Skeletal muscle tissue (tissue), 4 donors: ENCODE results near the gene PCGF5. TPM values are rescaled to one million over a fixed set of nuclear protein-coding genes. Genes with fewer than 3 reads are reported as not detected.
"Not testable (repeated sequence)": the region's sequence is repeated elsewhere in the genome, so short reads cannot be mapped to it uniquely, and the experiment has no call there.

ENCODE experiments used
- H3K27ac ChIP-seq: one replicate; pipeline ENCODE4 v1.7.0; 2013; ENCODE audit warnings: mild to moderate bottlenecking, low read depth, low read length, inconsistent platforms
- H3K27me3 ChIP-seq, 3 donors: one replicate each; pipeline ENCODE4 v1.7.0; 2013; ENCODE audit warnings: low read length in 3 of 3; ENCODE audit not compliant: control insufficient read depth in 3 of 3, insufficient read depth in 3 of 3
- H3K36me3 ChIP-seq, 3 donors: one replicate each; pipeline ENCODE4 v1.7.0; 2013; ENCODE audit warnings: low read length in 3 of 3; ENCODE audit not compliant: control insufficient read depth in 3 of 3, insufficient read depth in 3 of 3
- H3K4me1 ChIP-seq, 3 donors: one replicate each; pipeline ENCODE4 v1.7.0; 2013; ENCODE audit warnings: low read length in 3 of 3, mild to moderate bottlenecking in 3 of 3; ENCODE audit not compliant: control insufficient read depth in 3 of 3, insufficient read depth in 3 of 3
- H3K4me3 ChIP-seq, 3 donors: one replicate each; pipeline ENCODE4 v1.7.0; 2013; ENCODE audit warnings: low read length in 3 of 3
- H3K9ac ChIP-seq, 3 donors: one replicate each; pipeline ENCODE4 v1.7.0; 2013; ENCODE audit warnings: low read length in 3 of 3, mild to moderate bottlenecking in 3 of 3, moderate library complexity in 2 of 3, low read depth in 1 of 3
- H3K9me3 ChIP-seq, 3 donors: one replicate each; pipeline ENCODE4 v1.7.0; 2013; ENCODE audit warnings: low read length in 3 of 3; ENCODE audit not compliant: control insufficient read depth in 3 of 3
- total RNA-seq: library from RNA; depleted of rRNA; stranded (reverse); fragments of >200 nt; gene quantifications from one replicate; pipeline ENCODE4 v1.2.3, GENCODE V29; 2014
- donor health status: Osteomylitis.

Gene PCGF5
- total RNA-seq, 1 donor from 2014 or later = 16.2 TPM

DNA sequence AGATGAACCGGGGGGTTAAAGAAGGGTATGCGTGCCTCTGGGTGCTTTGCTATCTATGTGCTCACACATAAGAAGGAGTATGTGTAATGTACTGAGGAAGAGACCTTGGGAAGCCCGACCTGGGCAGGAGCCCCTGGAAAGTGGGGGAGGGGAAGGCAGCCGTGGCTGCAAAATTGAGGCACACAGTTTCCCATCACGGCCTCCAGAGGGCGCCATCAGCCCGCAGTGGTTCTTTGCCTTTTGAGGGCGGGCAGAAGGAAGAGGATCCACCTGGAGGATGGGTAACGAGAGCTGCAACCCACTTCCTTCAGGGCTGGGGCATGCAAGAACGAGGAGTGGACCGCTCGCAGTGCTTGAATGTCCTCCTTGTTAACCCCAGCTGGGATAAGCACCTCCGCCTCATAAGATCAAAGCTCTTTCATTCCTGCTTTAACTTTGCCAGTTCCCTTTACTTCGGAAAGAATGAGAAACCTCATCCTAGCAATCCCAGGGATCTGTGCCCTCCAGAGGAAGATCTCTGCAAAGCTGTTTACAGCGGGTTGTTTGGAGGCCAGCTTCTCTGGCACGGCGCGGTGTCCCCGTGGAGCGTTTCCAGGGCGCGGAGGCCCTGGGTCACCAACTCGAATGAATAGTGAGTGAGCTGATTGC lies 77.9 kb downstream of the PCGF5 start:
- Histone ChIP-seq H3K9ac (peak overlapping the region in 1 of 3 donors; percentile 55), H3K36me3 (no peaks in the 10 kb centered on the region), H3K27ac (no peak overlapping the region), H3K9me3 (no peaks in the 10 kb centered on the region), H3K4me3 (peak overlapping the region; percentile 60 to 80 (median 63)), H3K27me3 (no peaks in the 10 kb centered on the region), H3K4me1 (peaks cover 7 to 12% (median 11%) of the 10 kb centered on the region in 3 donors)

DNA sequence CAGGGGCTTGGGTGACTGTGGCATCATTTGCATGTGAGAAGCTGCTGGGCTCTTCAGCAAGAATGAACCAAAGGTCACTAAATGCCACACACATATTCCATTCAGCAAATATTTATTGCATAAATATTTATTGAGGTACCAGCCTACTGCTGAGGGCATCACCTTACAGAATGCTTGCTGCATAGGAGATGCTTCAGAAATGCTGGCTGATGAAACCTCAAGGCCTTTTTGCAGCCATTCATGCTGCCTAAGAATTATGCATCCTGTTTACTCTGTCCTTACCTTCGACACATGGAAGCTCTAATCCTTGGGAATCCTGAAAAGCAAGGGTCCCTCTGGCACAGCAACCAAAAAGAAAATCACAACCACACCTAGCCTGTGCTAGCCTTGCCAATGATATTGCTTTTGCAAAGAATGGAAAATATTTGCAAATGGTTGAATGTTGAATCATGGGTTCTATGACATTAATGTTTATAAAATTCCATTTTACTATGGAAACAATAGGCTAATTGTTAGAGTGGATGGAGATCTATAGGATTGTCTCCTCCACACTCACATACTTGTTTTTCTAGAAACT lies 79.6 kb downstream of the PCGF5 start:
- no peak overlapping the region for H3K9ac ChIP-seq
- no peaks in the 10 kb centered on the region for H3K27me3 ChIP-seq
- no peaks in the 10 kb centered on the region for H3K36me3 ChIP-seq
- no peak overlapping the region for H3K27ac ChIP-seq
- peaks cover 7 to 12% (median 11%) of the 10 kb centered on the region in 3 donors for H3K4me1 ChIP-seq
- H3K9me3 ChIP-seq = no peaks in the 10 kb centered on the region
- H3K4me3 ChIP-seq = no peak overlapping the region

DNA sequence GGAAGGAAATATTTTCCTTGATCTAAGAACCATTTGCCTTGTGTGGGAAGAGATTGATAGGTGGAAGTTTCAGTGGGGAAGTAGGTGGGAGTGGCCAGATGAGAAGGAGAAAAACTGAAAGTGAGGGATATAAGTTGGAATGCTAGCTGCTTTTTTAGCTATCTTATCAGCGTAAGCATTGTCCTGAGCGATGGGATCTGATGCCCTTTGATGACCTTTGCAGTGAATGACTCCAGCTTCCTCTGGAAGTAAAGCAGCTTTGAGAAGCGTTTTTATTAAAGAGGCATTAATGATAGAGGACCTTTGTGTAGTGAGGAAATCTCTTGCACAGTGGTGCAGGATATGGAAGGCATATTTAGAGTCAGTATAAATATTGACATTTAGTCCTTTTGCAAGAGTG lies 82.5 kb downstream of the PCGF5 start:
- H3K36me3 ChIP-seq, H3K27me3 ChIP-seq, H3K9ac ChIP-seq, H3K27ac ChIP-seq, H3K4me3 ChIP-seq, H3K9me3 ChIP-seq: not testable (repeated sequence)
- peaks cover 6 to 12% (median 11%) of the 10 kb centered on the region in 3 donors for H3K4me1 ChIP-seq

DNA sequence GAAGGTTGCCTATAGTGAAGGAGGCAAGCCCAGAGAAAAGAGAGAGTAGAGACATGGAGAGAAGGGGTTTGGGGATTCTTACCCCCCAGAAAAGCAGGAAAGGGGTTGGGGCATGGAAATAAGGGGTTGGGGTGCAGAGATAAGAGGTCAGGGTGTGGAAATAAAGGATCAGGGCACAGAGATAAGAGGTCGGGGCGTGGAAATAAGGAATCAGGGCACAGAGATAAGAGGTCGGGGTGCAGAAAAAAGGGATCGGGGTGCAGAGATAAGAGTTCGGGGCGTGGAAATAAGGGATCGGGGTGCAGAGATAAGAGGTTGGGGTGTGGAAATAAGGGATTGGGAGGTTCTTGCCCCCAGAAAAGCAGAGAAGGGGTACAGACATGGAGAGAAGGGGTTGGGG lies 85.5 kb downstream of the PCGF5 start:
- not testable (repeated sequence) for H3K4me1 ChIP-seq, H3K9me3 ChIP-seq, H3K4me3 ChIP-seq, H3K36me3 ChIP-seq, H3K27me3 ChIP-seq, H3K9ac ChIP-seq, H3K27ac ChIP-seq

DNA sequence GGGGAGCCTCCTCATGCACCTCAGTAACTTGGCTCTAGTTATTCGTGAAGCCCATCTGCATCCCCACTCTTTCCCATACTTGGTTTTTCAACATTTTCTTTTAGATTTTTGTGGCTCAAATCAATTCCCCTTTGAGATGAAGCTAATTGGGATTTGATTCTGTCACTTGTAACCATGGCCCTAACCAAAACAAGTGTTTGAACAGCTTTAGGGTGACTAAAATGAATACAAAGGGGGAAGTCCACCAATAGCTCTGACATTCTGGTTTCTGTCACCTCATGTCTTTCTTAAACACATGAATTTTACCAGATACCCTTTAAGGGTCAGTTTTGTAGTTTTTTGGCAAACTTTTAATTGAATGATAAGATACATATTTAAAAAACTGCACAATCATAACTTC lies 87.0 kb downstream of the PCGF5 start:
- H3K9ac ChIP-seq = no peak overlapping the region
- no peak overlapping the region for H3K4me3 ChIP-seq
- H3K27ac ChIP-seq = no peak overlapping the region

DNA sequence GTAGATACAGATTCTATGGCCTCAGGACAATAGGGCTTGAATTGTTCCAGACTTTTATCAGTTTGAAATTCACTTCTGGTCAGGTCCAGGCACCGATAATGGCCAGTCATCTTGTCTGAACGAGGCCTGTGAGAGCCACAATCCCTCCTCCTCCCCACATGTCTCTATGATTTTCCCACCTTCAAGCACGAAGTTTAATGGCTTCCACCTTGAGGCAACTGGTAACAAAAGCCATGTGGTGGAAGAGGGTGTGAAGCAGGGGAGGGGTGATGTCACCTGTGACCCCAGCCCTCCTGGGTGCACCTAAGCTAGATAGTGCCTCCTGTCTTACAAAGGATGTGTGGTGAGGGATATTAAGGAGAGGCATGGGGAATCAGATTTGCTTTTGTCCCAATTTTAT lies 89.2 kb downstream of the PCGF5 start:
- Histone ChIP-seq H3K27me3 (no peaks in the 10 kb centered on the region), H3K36me3 (no peaks in the 10 kb centered on the region), H3K4me1 (no peaks in the 10 kb centered on the region), H3K9me3 (no peaks in the 10 kb centered on the region), H3K27ac (no peak overlapping the region), H3K9ac (no peak overlapping the region), H3K4me3 (no peak overlapping the region)

More for the DNA sequence above, 87.0 kb downstream of the PCGF5 start:
- Histone ChIP-seq H3K36me3 (no peaks in the 10 kb centered on the region), H3K27me3 (no peaks in the 10 kb centered on the region), H3K4me1 (no peaks in the 10 kb centered on the region), H3K9me3 (no peaks in the 10 kb centered on the region)

DNA sequence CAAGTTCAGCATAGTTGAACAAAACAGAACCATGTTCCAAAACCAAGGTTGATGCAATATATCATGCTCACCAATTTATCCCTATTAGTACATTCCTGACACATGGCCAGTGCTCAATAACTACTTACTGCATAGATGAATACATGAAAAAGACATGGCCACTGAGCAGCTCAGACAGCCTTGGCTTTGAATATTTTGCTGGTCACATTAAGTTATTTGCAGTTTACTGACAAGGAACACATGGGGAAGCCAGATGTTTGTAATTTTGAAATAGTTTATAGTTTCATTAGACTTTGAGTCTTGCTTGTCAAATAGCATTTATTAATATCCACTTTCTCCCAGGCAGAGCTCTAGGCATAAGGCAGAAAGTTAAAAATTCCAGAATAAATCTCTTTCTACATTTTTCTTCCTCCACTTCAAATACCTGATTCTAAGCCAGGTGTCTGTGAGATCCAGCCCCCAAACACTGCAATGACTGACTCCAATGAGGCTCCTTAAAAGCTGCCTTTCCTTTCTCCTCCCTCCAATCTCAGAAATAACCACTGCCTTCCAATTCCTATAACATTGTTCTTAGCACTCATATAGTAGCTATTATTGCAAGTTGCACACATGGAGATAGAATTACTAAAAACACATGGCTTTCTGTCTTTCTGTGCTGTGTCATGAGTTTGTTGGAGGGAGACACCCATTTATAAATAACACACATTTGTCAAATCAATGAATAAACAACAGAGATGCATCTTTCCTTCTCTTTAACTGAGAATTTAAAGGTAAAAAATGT lies 91.3 kb downstream of the PCGF5 start:
- Histone ChIP-seq H3K9me3 (no peaks in the 10 kb centered on the region), H3K9ac (no peak overlapping the region), H3K27ac (no peak overlapping the region), H3K4me3 (no peak overlapping the region), H3K36me3 (no peaks in the 10 kb centered on the region), H3K27me3 (no peaks in the 10 kb centered on the region), H3K4me1 (no peaks in the 10 kb centered on the region)

DNA sequence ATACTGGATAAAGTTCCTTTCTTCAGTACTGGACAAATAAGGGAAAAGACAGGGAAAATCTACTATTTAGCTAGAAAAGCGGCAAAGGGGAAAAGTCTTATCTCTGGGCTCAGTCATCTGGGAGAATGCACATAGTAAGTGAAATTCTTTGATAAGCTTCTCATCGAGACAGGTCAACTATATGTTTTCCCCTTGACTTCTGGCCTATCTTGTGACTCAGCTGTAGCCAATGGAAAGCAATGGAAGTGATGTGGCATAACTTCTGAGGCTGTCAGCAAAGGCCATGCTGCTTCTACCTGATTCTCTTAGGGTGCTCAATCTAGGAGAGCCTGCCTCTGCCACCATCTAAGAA lies 91.9 kb downstream of the PCGF5 start:
- Histone ChIP-seq H3K27me3 (no peaks in the 10 kb centered on the region), H3K9me3 (no peaks in the 10 kb centered on the region), H3K4me3 (no peak overlapping the region), H3K36me3 (no peaks in the 10 kb centered on the region), H3K4me1 (no peaks in the 10 kb centered on the region), H3K9ac (no peak overlapping the region), H3K27ac (no peak overlapping the region)

DNA sequence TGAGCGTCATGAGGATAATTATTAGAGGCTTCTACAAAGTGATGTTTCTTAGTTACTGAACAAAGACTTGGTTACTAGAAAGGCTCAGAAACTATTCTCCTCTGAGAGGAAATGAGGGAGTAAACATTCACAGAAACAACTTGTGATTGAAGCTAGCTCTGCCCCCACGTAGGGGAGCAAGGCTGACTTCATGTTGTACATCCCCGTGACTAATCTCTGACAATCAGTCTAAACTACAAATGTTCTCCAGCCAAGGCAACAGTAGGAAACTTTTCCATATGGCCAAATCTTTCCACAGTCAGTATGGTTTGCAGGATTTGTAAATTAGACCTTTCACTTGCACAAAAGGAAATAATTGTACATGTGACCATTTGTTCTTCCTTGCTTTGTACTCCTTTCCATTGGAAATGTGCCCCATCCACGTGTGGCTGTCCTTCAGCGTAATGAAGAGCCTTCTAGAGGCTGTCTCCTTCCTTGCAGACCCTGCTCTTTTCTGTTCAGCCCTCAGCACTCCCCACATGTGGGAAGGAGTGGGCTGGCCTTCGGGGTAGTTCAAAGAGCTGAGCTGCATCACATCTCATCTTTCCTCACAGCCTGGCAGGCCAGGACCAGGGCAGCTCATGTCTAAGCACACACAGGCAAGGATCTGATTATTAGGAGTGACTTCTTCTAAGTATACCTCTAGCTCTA lies 93.5 kb downstream of the PCGF5 start:
- no peaks in the 10 kb centered on the region for H3K27me3 ChIP-seq
- no peaks in the 10 kb centered on the region for H3K36me3 ChIP-seq
- H3K9me3 ChIP-seq = no peaks in the 10 kb centered on the region
- H3K27ac ChIP-seq = no peak overlapping the region
- no peak overlapping the region for H3K9ac ChIP-seq
- H3K4me3 ChIP-seq = no peak overlapping the region
- H3K4me1 ChIP-seq = no peaks in the 10 kb centered on the region

DNA sequence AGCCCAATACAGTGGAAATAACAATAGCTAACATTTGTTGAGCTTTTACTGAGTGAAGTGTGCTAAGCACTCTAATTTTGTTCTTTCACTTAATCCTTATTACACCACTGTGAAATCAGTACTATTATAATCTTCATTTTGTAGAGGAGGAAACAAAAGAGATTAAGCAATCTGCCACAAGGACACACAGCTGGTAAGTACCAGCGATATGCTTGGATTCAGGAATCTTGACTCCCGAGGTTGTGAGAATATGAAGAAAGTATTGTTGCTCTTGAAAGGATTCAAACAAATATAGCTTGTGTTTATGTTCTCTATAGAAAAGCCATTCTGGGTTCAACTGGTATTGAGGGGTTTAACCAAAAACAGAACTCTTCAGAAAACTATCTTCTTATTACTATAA lies 96.0 kb downstream of the PCGF5 start:
- no peak overlapping the region for H3K27ac ChIP-seq
- H3K36me3 ChIP-seq = no peaks in the 10 kb centered on the region
- no peaks in the 10 kb centered on the region for H3K4me1 ChIP-seq
- H3K4me3 ChIP-seq = no peak overlapping the region
- no peak overlapping the region for H3K9ac ChIP-seq
- no peaks in the 10 kb centered on the region for H3K9me3 ChIP-seq
- no peaks in the 10 kb centered on the region for H3K27me3 ChIP-seq
